ENCODE data around the gene KDM5B.

Gene KDM5B

DNA sequence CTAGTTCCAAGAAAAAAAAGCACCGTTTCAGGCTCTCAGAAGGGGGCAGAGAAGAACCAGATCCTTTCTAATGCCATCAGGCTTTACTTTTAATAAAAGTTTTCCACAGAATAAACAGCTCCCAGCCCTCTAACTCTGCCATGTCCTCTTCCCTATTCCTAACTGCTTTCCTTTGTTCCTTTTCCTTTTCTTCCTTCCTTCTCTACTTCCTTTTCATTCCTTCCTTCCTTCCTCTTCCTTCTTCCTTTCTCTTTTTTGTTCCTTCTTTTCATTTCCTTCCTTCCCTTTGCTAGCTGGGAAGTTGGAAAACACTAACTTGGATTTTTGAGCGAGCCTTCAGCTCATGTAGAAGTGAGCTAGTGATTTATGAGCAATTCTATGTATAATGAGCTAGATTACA lies 46.2 kb downstream of the KDM5B start:
- no peak for ATAC-seq (ENCODE audit: insufficient read depth, low read depth)
- Histone ChIP-seq H4K20me1 (ENCODE audit: insufficient read depth, low read length) (no peaks in the 10 kb centered on the region), H3K9ac (ENCODE audit: low read depth, low read length) (no peak overlapping the region), H3K36me3 (ENCODE audit: insufficient read depth, low read length) (no peaks in the 10 kb centered on the region), H3K27ac (ENCODE audit: low read length) (no peak overlapping the region), H3K79me2 (ENCODE audit: insufficient read depth, low read length) (no peaks in the 10 kb centered on the region), H3K27me3 (ENCODE audit: insufficient read depth, low read length, poor library complexity) (peaks cover 7% of the 10 kb centered on the region), H3K4me1 (ENCODE audit: insufficient read depth, low read length) (no peaks in the 10 kb centered on the region), H3K4me2 (ENCODE audit: insufficient read depth, low read length) (no peak overlapping the region), H2AFZ (ENCODE audit: low read depth, low read length) (no peak overlapping the region), H3K9me3 (ENCODE audit: insufficient read depth, low read length, severe bottlenecking) (no peaks in the 10 kb centered on the region), H3K4me3 (ENCODE audit: low read depth in 1 of 2, low read length in 2 of 2) (no peak overlapping the region)
- no peak for DNase-seq
- TF ChIP-seq, protein P1, sequence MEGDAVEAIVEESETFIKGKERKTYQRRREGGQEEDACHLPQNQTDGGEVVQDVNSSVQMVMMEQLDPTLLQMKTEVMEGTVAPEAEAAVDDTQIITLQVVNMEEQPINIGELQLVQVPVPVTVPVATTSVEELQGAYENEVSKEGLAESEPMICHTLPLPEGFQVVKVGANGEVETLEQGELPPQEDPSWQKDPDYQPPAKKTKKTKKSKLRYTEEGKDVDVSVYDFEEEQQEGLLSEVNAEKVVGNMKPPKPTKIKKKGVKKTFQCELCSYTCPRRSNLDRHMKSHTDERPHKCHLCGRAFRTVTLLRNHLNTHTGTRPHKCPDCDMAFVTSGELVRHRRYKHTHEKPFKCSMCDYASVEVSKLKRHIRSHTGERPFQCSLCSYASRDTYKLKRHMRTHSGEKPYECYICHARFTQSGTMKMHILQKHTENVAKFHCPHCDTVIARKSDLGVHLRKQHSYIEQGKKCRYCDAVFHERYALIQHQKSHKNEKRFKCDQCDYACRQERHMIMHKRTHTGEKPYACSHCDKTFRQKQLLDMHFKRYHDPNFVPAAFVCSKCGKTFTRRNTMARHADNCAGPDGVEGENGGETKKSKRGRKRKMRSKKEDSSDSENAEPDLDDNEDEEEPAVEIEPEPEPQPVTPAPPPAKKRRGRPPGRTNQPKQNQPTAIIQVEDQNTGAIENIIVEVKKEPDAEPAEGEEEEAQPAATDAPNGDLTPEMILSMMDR (IDR thresholded peaks at IDR 0.05; ENCODE audit: borderline replicate concordance, extremely low read depth, low read length, poor library complexity, severe bottlenecking) = no peak
- no peak for TF ChIP-seq EZH2 (IDR thresholded peaks at IDR 0.05; ENCODE audit: borderline replicate concordance, low read depth, low read length, severe bottlenecking)

DNA sequence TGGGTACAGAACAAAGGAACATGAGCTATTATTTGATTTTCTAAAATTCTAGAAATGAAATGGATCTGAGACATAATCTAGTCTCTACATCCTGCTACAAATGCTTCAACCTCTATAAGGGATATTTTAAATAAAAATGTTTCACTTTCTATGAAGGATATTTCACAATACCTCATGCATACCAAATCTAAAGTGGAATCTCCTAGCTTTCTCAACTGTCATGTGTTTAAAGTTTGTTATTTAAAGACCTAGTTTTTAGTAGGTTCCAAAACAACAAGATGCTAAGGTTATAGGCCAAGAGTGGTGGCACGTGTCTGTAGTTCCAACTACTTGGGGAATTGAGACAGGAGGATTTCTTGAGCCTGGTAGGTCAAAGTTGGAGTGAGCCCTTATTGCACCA lies 47.6 kb downstream of the KDM5B start:
- Histone ChIP-seq H3K27me3 (ENCODE audit: insufficient read depth, low read length, poor library complexity) (peaks cover 7% of the 10 kb centered on the region), H2AFZ (ENCODE audit: low read depth, low read length) (no peak overlapping the region), H3K79me2 (ENCODE audit: insufficient read depth, low read length) (no peaks in the 10 kb centered on the region), H3K4me2 (ENCODE audit: insufficient read depth, low read length) (no peak overlapping the region), H3K4me1 (ENCODE audit: insufficient read depth, low read length) (no peaks in the 10 kb centered on the region), H3K4me3 (ENCODE audit: low read depth in 1 of 2, low read length in 2 of 2) (no peak overlapping the region), H3K27ac (ENCODE audit: low read length) (no peak overlapping the region), H4K20me1 (ENCODE audit: insufficient read depth, low read length) (no peaks in the 10 kb centered on the region), H3K9me3 (ENCODE audit: insufficient read depth, low read length, severe bottlenecking) (no peaks in the 10 kb centered on the region), H3K9ac (ENCODE audit: low read depth, low read length) (no peak overlapping the region), H3K36me3 (ENCODE audit: insufficient read depth, low read length) (no peaks in the 10 kb centered on the region)
- TF ChIP-seq EZH2 (IDR thresholded peaks at IDR 0.05; ENCODE audit: borderline replicate concordance, low read depth, low read length, severe bottlenecking) = no peak
- TF ChIP-seq, protein P1 (IDR thresholded peaks at IDR 0.05; ENCODE audit: borderline replicate concordance, extremely low read depth, low read length, poor library complexity, severe bottlenecking) = no peak
- no peak for ATAC-seq (ENCODE audit: insufficient read depth, low read depth)
- no peak for DNase-seq

DNA sequence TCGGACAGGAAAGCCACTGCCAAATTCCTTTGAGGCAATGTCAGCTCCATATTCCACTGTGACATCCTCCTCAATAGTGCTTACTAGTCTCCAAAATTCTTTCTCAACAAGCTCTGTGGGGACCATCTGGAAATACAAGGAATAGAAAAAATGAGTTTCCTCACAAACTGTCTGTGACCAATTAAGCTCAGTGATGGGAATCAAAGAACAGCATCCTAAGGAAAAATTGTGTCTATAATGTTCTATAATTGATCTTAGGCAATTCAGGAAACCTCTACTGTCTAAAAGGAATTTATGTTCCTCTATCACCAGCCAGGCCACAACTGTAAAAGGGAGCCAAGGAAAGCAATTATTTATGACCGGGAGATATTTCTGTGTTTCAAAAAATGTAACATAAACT lies 51.8 kb downstream of the KDM5B start:
- Histone ChIP-seq H3K9ac (ENCODE audit: low read depth, low read length) (no peak overlapping the region), H3K27ac (ENCODE audit: low read length) (no peak overlapping the region), H4K20me1 (ENCODE audit: insufficient read depth, low read length) (no peaks in the 10 kb centered on the region), H3K79me2 (ENCODE audit: insufficient read depth, low read length) (no peaks in the 10 kb centered on the region), H3K9me3 (ENCODE audit: insufficient read depth, low read length, severe bottlenecking) (no peaks in the 10 kb centered on the region), H3K4me3 (ENCODE audit: low read depth in 1 of 2, low read length in 2 of 2) (no peak overlapping the region), H3K4me2 (ENCODE audit: insufficient read depth, low read length) (no peak overlapping the region), H3K4me1 (ENCODE audit: insufficient read depth, low read length) (no peaks in the 10 kb centered on the region), H3K27me3 (ENCODE audit: insufficient read depth, low read length, poor library complexity) (peaks cover 16% of the 10 kb centered on the region), H2AFZ (ENCODE audit: low read depth, low read length) (no peak overlapping the region), H3K36me3 (ENCODE audit: insufficient read depth, low read length) (no peaks in the 10 kb centered on the region)
- TF ChIP-seq EZH2 (IDR thresholded peaks at IDR 0.05; ENCODE audit: borderline replicate concordance, low read depth, low read length, severe bottlenecking) = no peak
- TF ChIP-seq, protein P1 (IDR thresholded peaks at IDR 0.05; ENCODE audit: borderline replicate concordance, extremely low read depth, low read length, poor library complexity, severe bottlenecking) = no peak
- no peak for DNase-seq
- no peak for ATAC-seq (ENCODE audit: insufficient read depth, low read depth)

- ATAC-seq (ENCODE audit: insufficient read depth, low read depth) (no peak), DNase-seq (no peak)
- no peaks in the 10 kb centered on the region for H3K4me1 ChIP-seq (ENCODE audit: insufficient read depth, low read length)
- H3K27ac ChIP-seq (ENCODE audit: low read length) = no peak overlapping the region
- no peaks in the 10 kb centered on the region for H3K9me3 ChIP-seq (ENCODE audit: insufficient read depth, low read length, severe bottlenecking)
- H3K4me3 ChIP-seq (ENCODE audit: low read depth in 1 of 2, low read length in 2 of 2) = no peak overlapping the region
- H3K36me3 ChIP-seq (ENCODE audit: insufficient read depth, low read length) = no peaks in the 10 kb centered on the region
- no peaks in the 10 kb centered on the region for H4K20me1 ChIP-seq (ENCODE audit: insufficient read depth, low read length)
- H2AFZ ChIP-seq (ENCODE audit: low read depth, low read length) = no peak overlapping the region
- TF ChIP-seq, protein P1 (IDR thresholded peaks at IDR 0.05; ENCODE audit: borderline replicate concordance, extremely low read depth, low read length, poor library complexity, severe bottlenecking) = no peak
- no peak for TF ChIP-seq EZH2 (IDR thresholded peaks at IDR 0.05; ENCODE audit: borderline replicate concordance, low read depth, low read length, severe bottlenecking)
- H3K4me2 ChIP-seq (ENCODE audit: insufficient read depth, low read length) = no peak overlapping the region
- no peaks in the 10 kb centered on the region for H3K79me2 ChIP-seq (ENCODE audit: insufficient read depth, low read length)
- H3K9ac ChIP-seq (ENCODE audit: low read depth, low read length) = no peak overlapping the region
- H3K27me3 ChIP-seq (ENCODE audit: insufficient read depth, low read length, poor library complexity) = peaks cover 14% of the 10 kb centered on the region
Observed at GRCh38 chr1:202754293-202754692, 53.9 kb downstream of the KDM5B start.
